ENCODE data around the gene KIAA1755. TPM values are rescaled to one million over a fixed set of nuclear protein-coding genes. Genes with fewer than 3 reads are reported as not detected.

The KIAA1755 gene
- total RNA-seq, 1 experiment from 2014 or later = not detected

- CTCF ChIA-PET = no interaction called here
- Histone ChIP-seq H3K9me3 (ENCODE audit: low read depth, low read length, poor library complexity, severe bottlenecking) (no peaks in the 10 kb centered on the region), H3K27me3 (replicated peaks; ENCODE audit: insufficient read depth, low read depth, low read length, poor library complexity) (no peaks in the 10 kb centered on the region), H3K36me3 (ENCODE audit: insufficient read depth, low read length, poor library complexity, severe bottlenecking) (no peaks in the 10 kb centered on the region), H3K4me1 (ENCODE audit: insufficient read depth, low read length, poor library complexity, severe bottlenecking) (no peaks in the 10 kb centered on the region), H3K4me3 (ENCODE audit: low read depth, low read length, poor library complexity, severe bottlenecking) (no peak overlapping the region), H3K27ac (ENCODE audit: low read depth, low read length, poor library complexity, severe bottlenecking) (no peak overlapping the region)
- no peak for TF ChIP-seq EZH2 (IDR thresholded peaks at IDR 0.05; ENCODE audit: borderline replicate concordance, low read depth, low read length, poor library complexity, severe bottlenecking)
- DNase-seq (ENCODE audit: low spot score) = no peak
- intact Hi-C loops (cut with micrococcal nuclease; ENCODE audit: unreplicated experiment) = no loop called here
- no TSS peak for BruUV-seq (replicated peaks)
- POLR2A ChIA-PET (ENCODE audit: low non-redundant PET) = no interaction called here
These were observed 63.3 kb downstream of the KIAA1755 start for GRCh38 chr20:38197217-38197616.

DNA sequence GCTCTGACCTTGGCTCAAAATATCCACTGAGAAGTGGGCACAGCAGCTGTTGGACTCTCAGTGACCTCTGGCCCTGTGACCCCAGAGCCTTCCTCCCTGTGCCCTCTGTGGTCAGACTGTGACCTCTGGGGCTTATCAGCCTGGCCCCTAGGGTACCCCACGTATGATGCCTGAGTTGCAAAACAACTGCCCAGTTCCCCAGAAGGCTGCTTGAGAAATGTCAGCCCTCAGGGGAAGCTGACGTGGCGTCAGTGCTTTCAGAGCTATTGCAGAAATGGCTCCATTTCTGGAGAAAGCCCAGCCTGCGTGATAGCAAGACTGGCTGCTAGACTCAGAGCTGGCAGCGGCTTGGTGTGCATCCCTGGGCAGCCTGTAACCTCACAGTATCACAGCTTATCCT, 63.9 kb downstream of the KIAA1755 start:
- Histone ChIP-seq H3K36me3 (ENCODE audit: insufficient read depth, low read length, poor library complexity, severe bottlenecking) (no peaks in the 10 kb centered on the region), H3K27ac (ENCODE audit: low read depth, low read length, poor library complexity, severe bottlenecking) (no peak overlapping the region), H3K27me3 (replicated peaks; ENCODE audit: insufficient read depth, low read depth, low read length, poor library complexity) (no peaks in the 10 kb centered on the region), H3K9me3 (ENCODE audit: low read depth, low read length, poor library complexity, severe bottlenecking) (no peaks in the 10 kb centered on the region), H3K4me3 (ENCODE audit: low read depth, low read length, poor library complexity, severe bottlenecking) (no peak overlapping the region), H3K4me1 (ENCODE audit: insufficient read depth, low read length, poor library complexity, severe bottlenecking) (no peaks in the 10 kb centered on the region)
- intact Hi-C loops (cut with micrococcal nuclease; ENCODE audit: unreplicated experiment) = no loop called here
- DNase-seq (ENCODE audit: low spot score) = no peak
- POLR2A ChIA-PET (ENCODE audit: low non-redundant PET) = no interaction called here
- no TSS peak for BruUV-seq (replicated peaks)
- TF ChIP-seq EZH2 (IDR thresholded peaks at IDR 0.05; ENCODE audit: borderline replicate concordance, low read depth, low read length, poor library complexity, severe bottlenecking) = no peak
- TF ChIP-seq, protein P1, sequence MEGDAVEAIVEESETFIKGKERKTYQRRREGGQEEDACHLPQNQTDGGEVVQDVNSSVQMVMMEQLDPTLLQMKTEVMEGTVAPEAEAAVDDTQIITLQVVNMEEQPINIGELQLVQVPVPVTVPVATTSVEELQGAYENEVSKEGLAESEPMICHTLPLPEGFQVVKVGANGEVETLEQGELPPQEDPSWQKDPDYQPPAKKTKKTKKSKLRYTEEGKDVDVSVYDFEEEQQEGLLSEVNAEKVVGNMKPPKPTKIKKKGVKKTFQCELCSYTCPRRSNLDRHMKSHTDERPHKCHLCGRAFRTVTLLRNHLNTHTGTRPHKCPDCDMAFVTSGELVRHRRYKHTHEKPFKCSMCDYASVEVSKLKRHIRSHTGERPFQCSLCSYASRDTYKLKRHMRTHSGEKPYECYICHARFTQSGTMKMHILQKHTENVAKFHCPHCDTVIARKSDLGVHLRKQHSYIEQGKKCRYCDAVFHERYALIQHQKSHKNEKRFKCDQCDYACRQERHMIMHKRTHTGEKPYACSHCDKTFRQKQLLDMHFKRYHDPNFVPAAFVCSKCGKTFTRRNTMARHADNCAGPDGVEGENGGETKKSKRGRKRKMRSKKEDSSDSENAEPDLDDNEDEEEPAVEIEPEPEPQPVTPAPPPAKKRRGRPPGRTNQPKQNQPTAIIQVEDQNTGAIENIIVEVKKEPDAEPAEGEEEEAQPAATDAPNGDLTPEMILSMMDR (conservative IDR thresholded peaks at IDR 0.05; ENCODE audit: low read depth, low read length) = no peak
- CTCF ChIA-PET = no interaction called here

- Histone ChIP-seq H3K36me3 (ENCODE audit: insufficient read depth, low read length, poor library complexity, severe bottlenecking) (no peaks in the 10 kb centered on the region), H3K4me3 (ENCODE audit: low read depth, low read length, poor library complexity, severe bottlenecking) (no peak overlapping the region), H3K4me1 (ENCODE audit: insufficient read depth, low read length, poor library complexity, severe bottlenecking) (no peaks in the 10 kb centered on the region), H3K27ac (ENCODE audit: low read depth, low read length, poor library complexity, severe bottlenecking) (no peak overlapping the region), H3K9me3 (ENCODE audit: low read depth, low read length, poor library complexity, severe bottlenecking) (no peaks in the 10 kb centered on the region), H3K27me3 (replicated peaks; ENCODE audit: insufficient read depth, low read depth, low read length, poor library complexity) (no peaks in the 10 kb centered on the region)
- ChIA-PET CTCF (no interaction called here), POLR2A (ENCODE audit: low non-redundant PET) (no interaction called here)
- no peak for TF ChIP-seq EZH2 (IDR thresholded peaks at IDR 0.05; ENCODE audit: borderline replicate concordance, low read depth, low read length, poor library complexity, severe bottlenecking)
- TF ChIP-seq, protein P1 (conservative IDR thresholded peaks at IDR 0.05; ENCODE audit: low read depth, low read length) = no peak
- intact Hi-C loops (cut with micrococcal nuclease; ENCODE audit: unreplicated experiment) = no loop called here
- no TSS peak for BruUV-seq (replicated peaks)
- DNase-seq (ENCODE audit: low spot score) = no peak
These were observed 64.5 kb downstream of the KIAA1755 start for GRCh38 chr20:38196076-38196475.

GRCh38 chr20:38195521-38195920, 65.0 kb downstream of the KIAA1755 start:
- no peaks in the 10 kb centered on the region for H3K36me3 ChIP-seq (ENCODE audit: insufficient read depth, low read length, poor library complexity, severe bottlenecking)
- no peak overlapping the region for H3K27ac ChIP-seq (ENCODE audit: low read depth, low read length, poor library complexity, severe bottlenecking)
- CTCF ChIA-PET = no interaction called here
- BruUV-seq (replicated peaks) = no TSS peak
- H3K4me3 ChIP-seq (ENCODE audit: low read depth, low read length, poor library complexity, severe bottlenecking) = no peak overlapping the region
- DNase-seq (ENCODE audit: low spot score) = no peak
- H3K9me3 ChIP-seq (ENCODE audit: low read depth, low read length, poor library complexity, severe bottlenecking) = no peaks in the 10 kb centered on the region
- no peak for TF ChIP-seq EZH2 (IDR thresholded peaks at IDR 0.05; ENCODE audit: borderline replicate concordance, low read depth, low read length, poor library complexity, severe bottlenecking)
- TF ChIP-seq, protein P1 (conservative IDR thresholded peaks at IDR 0.05; ENCODE audit: low read depth, low read length) = no peak
- no peaks in the 10 kb centered on the region for H3K27me3 ChIP-seq (replicated peaks; ENCODE audit: insufficient read depth, low read depth, low read length, poor library complexity)
- intact Hi-C loops (cut with micrococcal nuclease; ENCODE audit: unreplicated experiment) = no loop called here
- POLR2A ChIA-PET (ENCODE audit: low non-redundant PET) = no interaction called here
- no peaks in the 10 kb centered on the region for H3K4me1 ChIP-seq (ENCODE audit: insufficient read depth, low read length, poor library complexity, severe bottlenecking)
